NCI-H2171 treated with DMSO at 0.1 percent for 48 hours (cell line): ENCODE measurements around the gene SCP2D1.
"Not testable (repeated sequence)": the region's sequence is repeated elsewhere in the genome, so short reads cannot be mapped to it uniquely, and the experiment has no call there.

Experiments used
- DNase-seq: peaks from one replicate; lab custom pipeline; 2025; lab: John Stamatoyannopoulos, UW

The SCP2D1 gene

DNA sequence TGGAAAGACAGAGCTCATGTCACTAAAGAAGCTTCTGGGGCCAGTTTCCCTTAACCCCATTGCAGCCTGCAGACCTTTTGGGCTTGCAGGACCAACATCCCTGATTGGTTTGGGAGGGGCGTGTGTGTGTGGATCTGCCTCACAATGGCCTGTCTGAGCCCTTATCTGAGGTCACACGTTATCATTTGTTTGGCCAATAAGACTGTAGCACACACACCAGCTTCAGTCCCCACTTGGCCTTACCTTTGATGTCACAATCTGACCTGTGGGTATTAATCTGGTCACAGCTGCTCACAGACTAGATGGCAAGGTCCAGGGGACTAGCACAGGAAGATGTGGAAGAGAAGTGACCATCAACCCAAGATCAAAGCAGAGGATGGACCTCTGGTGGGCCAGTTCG is at the start of gene SCP2D1:
Gene SCP2D1, plus strand, starts transcription at position 301 of the 400 bp plus-strand sequence. Its CDS starts 33 bp downstream, at position 334.
- no peak for DNase-seq

DNA sequence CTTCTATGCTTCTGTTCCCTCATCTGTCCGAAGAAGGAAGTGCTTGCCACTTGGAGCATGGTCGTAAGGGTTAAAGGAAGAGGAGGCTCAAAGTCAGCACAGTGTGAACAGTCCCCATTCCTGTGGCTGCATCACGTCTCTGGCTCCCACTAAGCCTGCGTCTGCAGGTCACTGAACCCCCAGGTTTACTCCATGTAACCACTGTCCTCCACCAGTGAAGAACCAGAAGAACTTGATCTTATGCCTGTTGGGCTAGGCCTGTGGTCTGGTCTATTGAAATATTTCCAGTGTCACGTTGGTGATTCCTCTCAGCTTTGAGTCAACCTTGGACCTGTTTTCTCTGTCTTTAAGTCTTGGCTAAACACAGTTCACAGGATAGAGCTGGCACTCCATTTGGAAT is 45.9 kb upstream of the SCP2D1 start:
- no peak for DNase-seq

DNA sequence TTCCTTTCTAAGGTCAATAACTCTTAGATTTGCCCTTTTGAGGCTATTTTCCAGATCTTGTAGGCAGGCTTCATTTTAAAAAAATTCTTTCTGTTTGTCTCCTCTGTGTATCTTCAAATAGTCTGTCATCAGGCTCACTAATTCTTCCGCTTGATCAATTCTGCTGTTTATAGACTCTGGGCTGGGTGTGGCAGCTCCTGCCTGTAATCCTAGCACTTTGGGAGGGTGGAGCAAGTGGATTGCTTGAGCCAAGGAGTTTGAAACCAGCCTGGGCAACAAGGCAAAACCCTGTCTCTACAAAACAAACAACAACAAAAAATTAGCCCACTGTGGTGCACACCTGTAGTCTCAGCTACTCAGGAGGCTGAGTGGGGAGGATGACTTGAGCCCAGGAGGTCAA is 40.0 kb upstream of the SCP2D1 start:
- DNase-seq: peak; percentile 88

DNA sequence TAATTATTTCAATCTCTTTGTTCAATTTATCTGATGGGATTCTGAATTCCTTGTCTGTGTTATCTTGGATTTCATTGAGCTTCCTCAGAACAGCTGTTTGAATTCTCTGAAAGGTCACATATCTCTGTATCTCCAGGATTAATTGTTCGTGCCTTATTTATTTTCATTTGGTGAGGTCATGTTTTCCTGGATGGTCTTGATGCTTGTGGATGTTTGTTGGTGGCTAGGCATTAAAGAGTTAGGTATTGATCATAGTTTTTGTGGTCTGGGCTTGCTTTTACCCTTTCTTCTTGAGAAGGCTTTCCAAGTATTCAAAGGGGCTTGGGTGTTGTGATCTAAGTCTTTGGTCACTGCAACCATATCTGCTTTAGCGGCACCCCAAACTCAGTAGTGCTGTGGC is 39.4 kb upstream of the SCP2D1 start:
- peak; percentile 17 for DNase-seq

DNA sequence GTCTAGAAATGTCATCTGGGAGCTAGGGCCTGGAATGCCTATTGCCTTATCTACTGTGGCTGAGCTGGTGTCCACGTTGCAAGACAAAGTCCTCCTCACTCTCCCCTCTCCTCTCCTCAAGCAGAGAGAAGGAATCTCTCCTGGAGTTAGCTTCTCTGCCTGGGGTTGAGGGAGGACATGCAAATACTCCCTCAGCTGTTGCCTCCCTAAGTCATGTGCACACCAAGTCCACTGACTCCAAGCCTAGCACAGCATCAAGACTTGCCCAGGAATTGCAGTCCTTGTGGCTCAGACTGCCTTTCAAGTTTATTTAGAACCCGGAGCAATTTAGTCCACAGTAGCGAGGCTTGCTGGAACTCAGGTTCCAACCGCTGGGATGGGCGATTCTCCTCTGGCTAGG is 38.0 kb upstream of the SCP2D1 start:
- DNase-seq: no peak

DNA sequence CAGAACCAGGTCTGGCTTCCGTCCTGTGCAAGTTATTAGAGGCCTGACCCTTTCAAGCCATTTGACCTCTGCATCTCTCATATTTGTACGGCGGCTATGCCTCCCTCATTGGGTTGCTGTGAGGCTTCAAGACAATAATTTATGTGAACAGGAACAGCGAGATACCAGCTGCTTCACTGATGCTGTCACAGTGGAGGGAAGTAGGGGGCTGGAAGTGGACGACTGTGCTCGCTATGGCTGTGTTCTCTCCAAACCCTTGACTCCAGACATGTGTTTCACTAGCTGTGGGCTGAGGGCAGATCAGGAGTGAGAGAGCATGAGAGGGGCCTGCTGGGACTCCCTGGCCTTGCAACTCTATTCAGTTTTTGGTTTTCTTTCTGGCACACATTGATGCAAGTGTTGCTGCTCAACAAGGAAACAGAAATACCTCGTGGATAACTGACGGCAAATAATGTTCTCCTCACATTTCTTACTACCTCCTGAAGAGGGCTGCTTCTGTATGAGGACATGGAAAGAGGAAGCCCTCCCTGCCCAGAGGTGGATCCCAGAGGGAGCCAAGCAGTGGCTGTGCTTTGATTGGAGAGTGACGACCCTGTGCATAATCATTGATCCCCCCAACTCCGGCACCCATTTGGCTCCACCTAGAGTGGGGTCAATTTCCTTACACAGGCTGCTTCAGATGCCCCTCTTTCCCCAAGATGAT is 34.7 kb upstream of the SCP2D1 start:
- DNase-seq: no peak

DNA sequence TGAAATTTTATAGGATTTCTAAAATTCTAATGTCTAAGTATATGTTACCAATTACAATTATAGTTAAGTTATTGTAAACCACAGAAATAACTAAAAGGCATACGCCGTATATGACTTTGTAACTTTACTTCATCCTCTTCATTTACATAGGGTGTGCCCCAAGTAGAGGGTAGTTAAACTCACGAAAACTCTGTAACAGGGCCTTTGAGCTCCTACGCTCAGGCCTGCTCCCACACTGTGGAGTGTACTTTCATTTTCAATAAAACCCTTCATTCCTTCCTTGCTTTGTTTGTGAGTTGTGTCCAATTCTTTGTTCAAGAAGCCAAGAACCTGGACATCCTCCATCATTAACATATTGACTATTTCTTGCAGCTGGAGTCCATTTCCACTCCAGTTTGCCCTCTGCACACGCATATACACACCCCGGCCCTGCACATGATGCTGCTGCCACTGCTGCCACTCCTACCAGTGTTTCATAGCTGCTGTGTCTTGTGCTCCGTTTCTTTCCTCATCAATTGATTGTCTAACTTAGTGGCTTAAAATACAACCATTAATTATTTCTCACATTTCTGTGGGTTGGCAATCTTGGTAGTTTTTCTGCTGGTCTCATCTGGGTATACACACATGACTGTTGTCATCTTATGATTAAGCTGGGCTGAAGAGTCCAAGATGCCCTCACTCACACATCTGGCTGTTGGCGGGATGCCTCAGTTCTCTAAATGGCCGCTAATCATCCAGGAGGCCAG is 33.0 kb upstream of the SCP2D1 start:
- DNase-seq: no peak

DNA sequence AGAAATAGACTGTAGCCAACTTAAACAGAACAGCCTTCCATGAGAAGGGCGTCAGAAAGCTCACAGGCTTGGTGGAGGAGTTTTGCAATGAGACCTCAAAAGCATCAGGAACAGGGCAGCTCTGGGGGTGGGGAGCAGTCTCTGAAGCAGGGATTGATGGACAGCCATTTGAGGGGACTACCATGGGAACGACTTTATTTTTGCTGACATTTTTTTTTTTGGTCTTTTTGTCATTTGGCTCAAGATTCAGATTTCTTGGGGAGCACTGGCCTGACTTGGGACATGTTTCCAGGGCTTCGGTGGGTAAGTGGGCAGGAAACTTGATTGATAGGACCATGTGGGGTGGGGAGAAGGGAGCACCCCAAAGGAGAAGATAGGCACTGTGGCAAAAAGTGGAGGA is 32.1 kb upstream of the SCP2D1 start:
- DNase-seq: no peak

DNA sequence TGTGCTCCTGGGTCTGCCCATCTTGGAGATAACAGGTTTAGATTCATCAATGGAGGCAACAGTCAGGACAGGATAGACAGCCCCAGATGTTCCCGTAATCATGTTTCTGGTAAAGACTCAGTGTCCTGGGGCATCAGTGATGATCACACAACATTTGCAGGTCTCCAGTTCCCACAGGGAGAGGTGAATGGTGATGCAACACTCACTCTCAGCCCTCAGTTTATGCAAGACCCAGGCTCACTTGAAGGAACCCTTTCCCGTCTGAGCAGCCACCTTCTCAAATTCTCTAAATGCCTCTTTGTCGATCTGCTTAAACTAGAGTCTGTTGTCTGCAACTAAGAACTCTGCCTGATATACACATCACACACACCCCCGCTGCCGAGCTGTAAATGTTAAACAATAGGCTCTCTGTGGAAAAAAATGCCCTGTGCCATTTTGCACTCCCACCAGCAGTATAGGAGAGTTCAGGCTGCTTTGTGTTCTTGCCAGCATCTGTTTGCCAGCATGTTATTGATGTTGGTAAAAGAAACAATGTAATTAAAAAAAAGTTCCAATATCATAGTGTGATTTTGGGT is 30.1 kb upstream of the SCP2D1 start:
- DNase-seq: no peak

DNA sequence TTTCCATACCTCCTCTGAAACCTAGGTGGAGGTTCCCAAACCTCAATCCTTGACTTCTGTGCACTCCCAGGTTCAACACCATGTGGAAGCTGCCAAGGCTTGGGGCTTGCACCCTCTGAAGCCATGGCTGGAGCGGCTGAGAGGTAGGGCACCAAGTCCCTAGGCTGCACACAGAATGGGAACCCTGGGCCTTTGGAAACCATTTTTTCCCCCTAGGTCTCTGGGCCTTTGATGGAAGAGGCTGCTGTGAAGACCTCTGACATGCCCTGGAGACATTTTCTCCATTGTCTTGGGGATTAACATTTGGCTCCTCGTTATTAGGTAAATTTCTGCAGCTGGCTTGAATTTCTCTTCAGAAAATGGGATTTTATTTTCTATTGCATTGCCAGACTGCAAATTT is 26.5 kb upstream of the SCP2D1 start:
- DNase-seq: not testable (repeated sequence)

DNA sequence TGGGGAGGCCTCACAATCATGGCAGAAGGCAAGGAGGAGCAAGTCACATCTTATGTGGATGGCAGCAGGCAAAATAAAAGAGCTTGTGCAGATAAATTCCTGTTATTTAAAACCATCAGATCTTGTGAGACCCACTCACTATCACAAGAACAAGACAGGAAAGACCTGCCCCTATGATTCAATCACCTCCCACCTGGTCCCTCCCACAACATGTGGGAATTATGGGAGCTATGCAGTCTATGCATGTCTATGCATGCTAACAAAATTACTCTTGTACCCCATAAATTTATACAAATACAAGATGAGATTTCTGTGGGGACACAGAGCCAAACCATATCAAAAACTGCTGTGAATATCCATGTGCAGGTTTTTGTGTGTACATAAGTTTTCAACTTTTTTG is 25.6 kb upstream of the SCP2D1 start:
- DNase-seq: no peak

DNA sequence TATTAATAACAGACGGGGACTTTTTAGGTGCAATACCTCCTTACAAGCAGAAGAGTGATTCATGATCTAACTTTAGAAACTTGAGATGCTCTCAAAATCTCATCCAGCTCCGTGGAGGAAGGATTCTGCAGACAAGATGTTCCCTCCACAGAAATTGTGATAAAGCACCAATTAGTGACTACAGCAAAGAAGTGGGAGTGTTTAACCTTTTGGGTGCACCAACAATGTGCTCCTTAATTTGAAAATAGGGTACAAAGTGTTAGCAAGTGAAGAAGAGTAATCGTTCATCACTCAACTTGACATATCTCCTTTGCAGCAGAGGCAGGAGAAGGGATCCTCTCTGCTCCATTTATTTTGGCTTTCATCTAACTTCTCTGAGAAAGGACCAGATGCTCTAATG is 22.8 kb upstream of the SCP2D1 start:
- no peak for DNase-seq

DNA sequence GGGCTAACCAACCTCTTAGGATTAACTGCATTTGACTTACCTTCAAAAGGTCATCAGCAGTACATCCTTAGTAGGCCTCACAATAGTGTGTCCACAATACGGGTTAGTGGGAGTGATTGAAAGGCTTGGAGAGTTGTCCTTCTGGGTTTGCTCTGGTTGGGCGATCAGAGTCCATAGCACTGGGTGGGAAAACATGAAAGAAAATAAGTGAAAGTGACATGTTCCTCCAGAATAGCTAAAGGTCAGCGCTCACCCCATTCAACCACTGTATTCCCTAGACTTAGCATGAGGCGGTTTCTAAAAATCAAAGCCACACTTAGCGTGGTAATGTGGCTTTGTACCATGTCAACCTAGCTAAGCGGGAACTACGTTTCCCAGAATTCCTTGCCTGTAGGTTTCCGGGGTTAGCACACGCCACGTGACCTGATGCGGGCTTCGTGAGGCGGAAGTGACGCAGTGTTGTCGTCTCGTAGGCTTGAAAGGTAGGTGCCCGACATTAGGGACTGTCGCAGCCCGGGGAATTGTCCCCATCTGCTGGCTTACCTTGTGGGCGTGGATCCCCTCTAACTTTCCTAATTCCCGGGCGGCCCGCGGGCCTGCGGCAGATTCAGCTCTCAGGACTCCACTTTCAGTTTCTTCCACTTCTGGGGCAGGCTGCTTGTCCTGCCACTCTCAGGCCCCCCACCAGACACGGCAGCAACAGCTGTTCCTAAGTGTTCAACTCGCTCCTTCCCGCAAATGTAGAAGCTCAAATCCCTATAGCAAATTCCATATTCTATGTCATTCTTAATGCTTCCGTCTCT is 19.8 kb upstream of the SCP2D1 start:
- DNase-seq: peak; percentile 99

DNA sequence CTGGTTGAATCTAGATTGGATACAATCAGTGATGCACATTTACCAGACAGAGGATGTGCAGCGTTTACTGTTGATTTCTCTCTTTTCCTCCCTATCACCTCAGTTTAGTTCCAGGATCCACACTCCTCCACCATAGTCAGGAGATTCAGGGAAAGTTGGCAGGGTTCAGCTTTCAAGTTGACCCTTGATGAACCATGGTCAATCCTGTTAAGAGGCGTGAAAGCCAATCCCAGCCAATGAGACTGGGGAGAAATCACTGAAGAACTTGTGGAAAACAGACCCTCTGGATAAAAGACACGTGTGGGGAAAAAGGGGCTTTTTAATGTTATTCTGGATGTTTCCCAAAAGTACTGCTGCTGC is 19.2 kb upstream of the SCP2D1 start:
- no peak for DNase-seq

DNA sequence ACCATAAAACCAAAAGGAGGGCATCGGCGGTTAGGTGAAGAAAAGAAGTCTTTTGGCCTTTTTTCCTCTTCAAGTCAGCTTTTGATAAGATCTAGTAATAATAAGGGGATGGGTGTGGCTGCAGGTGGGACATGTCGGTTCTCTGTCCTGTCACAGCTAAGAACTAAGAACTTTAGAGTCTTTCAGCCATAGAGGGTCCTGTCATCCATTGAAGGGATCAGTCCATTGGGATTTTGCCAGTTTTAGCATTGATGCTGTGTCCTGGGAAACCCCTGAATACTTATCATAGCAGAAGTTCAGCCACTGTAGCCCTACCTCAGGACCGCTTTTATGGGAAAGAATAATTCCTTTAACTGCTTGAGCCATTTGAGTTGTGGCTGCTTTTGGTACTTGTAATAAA is 18.2 kb upstream of the SCP2D1 start:
- DNase-seq: no peak

DNA sequence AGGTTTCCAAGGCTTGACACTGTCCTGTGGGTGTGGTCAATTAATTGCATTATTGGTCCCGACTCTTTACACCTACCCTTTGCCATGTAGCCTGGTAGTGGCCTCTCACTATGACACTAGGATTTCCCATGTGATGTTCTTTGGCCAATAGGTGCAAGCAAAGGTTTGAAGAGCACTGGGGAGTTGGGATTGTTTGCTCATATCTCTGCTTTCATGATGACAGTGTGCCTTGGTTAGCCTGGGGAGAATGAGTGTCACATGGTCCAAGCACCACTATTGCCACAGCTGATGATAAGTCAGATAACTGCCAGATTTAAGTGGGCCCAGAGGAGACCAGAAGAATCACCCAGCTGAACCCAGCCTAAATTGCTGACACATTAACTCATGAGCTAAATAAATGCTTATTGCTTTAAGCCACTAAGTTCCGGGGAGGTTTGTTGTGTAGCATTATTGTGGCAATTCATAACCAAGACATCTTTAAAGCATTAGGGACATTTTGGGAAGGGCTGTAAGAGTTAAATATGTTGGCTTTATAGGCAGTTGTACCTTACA is 17.2 kb upstream of the SCP2D1 start:
- DNase-seq: no peak

DNA sequence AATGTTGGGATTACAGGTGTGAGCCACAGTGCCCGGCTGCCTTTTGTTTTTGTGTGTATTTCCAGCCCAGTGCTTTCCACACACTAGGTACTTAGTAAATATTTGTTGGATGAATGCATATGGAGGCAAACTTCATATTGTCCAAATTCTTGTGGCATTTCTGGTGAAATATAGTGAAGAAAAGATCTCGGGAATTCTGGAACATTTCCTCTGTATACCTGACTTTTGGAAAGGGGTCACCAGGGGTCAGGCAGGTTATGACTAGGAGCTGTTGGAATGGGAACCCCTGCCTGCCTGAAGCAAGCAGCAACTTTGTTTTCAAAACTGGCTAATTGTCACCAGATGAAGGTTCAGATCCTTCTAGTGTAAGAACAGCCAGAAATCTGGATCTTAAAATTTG is 12.1 kb upstream of the SCP2D1 start:
- no peak for DNase-seq

DNA sequence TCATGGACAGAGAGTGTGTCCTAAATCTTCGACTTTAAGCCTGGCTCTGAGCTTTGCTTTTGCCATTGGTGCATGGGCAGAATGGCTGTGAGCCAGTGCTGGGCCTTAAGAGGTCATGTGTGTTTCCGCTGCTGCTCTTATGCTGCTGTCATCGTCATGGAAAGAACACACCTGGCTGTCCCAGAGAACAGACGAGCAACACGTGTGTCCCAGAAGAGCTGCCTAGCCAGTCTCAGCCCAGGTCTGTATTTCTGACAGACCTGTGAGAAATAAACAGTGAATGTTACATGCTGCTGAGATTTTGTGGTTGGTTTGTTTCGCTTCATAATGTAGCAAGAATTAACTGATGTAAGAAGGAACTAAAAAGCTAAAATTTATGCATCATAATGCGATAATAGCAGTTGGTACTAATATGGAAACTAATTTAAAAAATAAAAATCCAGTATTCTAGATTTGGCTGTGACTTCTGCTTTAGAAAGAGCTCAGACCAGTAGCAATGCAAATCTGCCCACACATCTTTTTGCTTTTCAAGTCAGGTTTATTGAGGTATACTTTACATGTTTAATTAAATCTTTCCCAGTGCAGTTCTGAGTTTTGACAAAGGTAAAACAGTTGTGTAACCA is 11.5 kb upstream of the SCP2D1 start:
- DNase-seq: no peak

DNA sequence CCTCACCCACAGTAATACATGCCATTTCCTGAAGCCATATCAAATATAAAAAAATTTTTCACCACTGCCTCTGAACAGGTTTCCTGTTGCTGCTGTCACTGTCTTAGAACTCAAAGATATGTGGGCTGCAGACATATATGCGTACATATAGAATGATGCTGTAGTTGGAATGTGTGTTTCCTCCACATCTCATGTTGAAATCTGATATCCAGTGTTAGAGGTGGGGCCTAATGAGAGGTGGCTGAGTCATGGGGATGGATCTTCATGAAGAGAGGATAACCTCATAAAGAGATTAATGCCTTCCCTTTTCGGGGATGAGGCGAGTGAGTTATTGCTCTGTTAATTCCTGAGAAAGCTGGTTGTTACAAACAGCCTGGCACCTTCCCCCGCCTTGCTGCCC is 7.7 kb upstream of the SCP2D1 start:
- peak; percentile 21 for DNase-seq

DNA sequence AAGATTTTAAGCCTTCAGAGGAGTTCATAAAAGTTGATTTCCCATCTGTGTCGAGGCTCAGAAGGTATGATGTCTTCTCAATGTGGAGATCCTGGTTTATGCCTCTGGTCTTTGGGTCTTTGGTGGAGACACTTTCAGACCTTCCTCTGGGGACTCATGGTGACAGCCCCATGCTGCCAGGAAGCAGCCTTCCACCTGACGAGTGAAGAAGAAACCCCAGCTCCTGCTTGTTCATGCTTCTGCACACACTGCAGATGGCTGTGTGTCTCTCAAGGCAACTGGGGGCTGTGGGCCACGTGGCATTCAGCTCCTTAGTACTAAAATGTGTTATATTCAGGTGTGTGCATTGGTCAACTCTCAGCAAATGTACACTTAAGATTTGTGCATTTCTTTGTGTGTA is 4.9 kb upstream of the SCP2D1 start:
- no peak for DNase-seq

DNA sequence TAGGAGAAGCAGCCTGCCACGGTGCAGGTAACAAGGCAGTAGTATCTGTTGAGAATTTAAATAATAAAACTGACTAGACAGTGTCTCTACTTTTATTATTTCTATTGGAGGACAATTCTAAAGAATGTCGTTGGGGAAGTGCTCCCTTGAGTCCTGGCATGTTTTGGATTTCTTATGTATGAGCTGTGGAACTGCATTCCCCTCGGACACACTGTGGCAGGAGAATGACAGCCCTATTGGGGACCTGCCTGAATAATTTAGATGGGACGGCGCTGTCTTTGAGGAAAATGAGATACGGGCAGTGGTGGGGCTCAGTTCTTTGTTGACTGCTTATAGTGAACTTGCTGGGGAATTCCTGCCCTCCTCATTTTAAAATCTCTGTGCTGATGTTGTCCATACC is 2.4 kb upstream of the SCP2D1 start:
- no peak for DNase-seq

DNA sequence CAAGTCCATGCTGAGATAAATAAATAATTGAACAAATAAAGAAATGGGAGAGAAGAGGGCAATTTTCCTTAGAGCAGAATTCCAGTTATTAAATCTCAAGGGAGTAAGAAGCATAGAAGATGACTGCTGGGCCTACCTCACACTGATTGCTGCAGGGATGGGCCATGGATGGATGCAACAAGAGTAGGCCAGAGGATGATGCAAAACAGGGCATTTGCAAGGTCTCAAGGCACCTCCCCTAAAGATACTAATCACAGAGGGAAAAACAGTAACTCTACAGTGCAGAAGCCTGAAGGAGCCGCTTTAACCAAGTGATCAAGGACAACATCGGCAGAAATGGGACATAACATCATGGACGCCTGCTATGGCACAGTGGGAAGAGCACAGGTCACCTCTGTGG is 1.7 kb upstream of the SCP2D1 start:
- no peak for DNase-seq
